PFSK-1 (cell line): Measurements from ENCODE around the gene OPCML.

ENCODE experiments used
- FOXP2 ChIP-seq: optimal IDR thresholded peaks from 2 replicates; pipeline ENCODE3; 2011; ENCODE audit warnings: borderline replicate concordance, control low read depth, inconsistent platforms; ENCODE audit not compliant: insufficient read depth; ENCODE audit errors: extremely low read length, extremely low read depth
- POLR2AphosphoS5 ChIP-seq: IDR thresholded peaks from 2 replicates; pipeline ENCODE4 v1.6.1; 2012; ENCODE audit warnings: low read depth, mild to moderate bottlenecking, control low read depth, low read length, moderate library complexity
- REST ChIP-seq, 2 experiments: IDR thresholded peaks; 2 replicates each; pipeline versions ENCODE4 v1.6.1 to v1.8.0; 2011 to 2012; ENCODE audit warnings: low read depth in 2 of 2, low read length in 2 of 2, control low read depth in 1 of 2, inconsistent platforms in 1 of 2, mild to moderate bottlenecking in 1 of 2, moderate library complexity in 1 of 2; ENCODE audit not compliant: insufficient read depth in 1 of 2
- TAF1 ChIP-seq: IDR thresholded peaks from 2 replicates; pipeline ENCODE4 v1.6.1; 2012; ENCODE audit warnings: low read length, control low read depth, borderline replicate concordance; ENCODE audit not compliant: insufficient read depth

GRCh38 chr11:132881622-132882021 lies 650.7 kb downstream of the OPCML start:
- no peak for TF ChIP-seq FOXP2
- no peak for TF ChIP-seq POLR2AphosphoS5
- TF ChIP-seq REST (IDR thresholded peaks at IDR 0.05; ENCODE audit: insufficient read depth in 1 of 2, low read depth in 2 of 2, low read length in 2 of 2), result no peak
- no peak for TF ChIP-seq TAF1
